MM.1S (cell line): ENCODE results near the gene POGLUT3.

Experiments used
- CTCF ChIP-seq: fragments of 300-600 bp; sonication (generic); IDR thresholded peaks from 2 replicates; pipeline ENCODE4 v1.5.1; 2016; ENCODE audit warnings: antibody characterized with exemption, low read length, mixed read lengths
- EZH2 ChIP-seq: fragments of 300-600 bp; sonication (generic); optimal IDR thresholded peaks from 2 replicates; pipeline ENCODE3; 2017; ENCODE audit warnings: low read depth, mild to moderate bottlenecking, antibody characterized with exemption, low read length, mixed read lengths
- EZH2phosphoT487 ChIP-seq: fragments of 300-600 bp; sonication (generic); IDR thresholded peaks from 2 replicates; pipeline ENCODE4 v1.6.1; 2018; ENCODE audit warnings: antibody characterized with exemption, low read length

GRCh38 chr11:108524422-108524821 is 26.2 kb upstream of the POGLUT3 start:
- TF ChIP-seq CTCF: no peak
- TF ChIP-seq EZH2: no peak
- TF ChIP-seq EZH2phosphoT487: no peak
